Regular cardiac myocyte (primary cell): ENCODE measurements around the gene DHX15. TPM values are rescaled to one million over a fixed set of nuclear protein-coding genes. Genes with fewer than 3 reads are reported as not detected.

Experiments used
- total RNA-seq: library from RNA; depleted of rRNA; stranded (reverse); fragments of >200 nt; gene quantifications from 2 replicates; pipeline ENCODE4 v1.2.3, GENCODE V29; 2014

The DHX15 gene
- 131 and 212 TPM in 2 replicates for total RNA-seq

GRCh38 chr4:24584211-24584850, at the start of gene DHX15:
DHX15 (minus strand) TSS chr4:24584554; CDS start chr4:24584393, 161 bp downstream.

Other genes starting within 250 kb of the DHX15 start
- gene SOD3, start 211.0 kb upstream of the DHX15 start, total RNA-seq, result 9.4 and 156 TPM in 2 replicates